HG02981 (cell line): Measurements from ENCODE around the gene ELMO1.

Experiments
- ATAC-seq: cut with Tn5 transposase; IDR thresholded peaks from one replicate; pipeline ENCODE4 v1.9.1; 2021; ENCODE audit warnings: mild to moderate bottlenecking, moderate library complexity; ENCODE audit not compliant: unreplicated experiment

ELMO1 gene

DNA sequence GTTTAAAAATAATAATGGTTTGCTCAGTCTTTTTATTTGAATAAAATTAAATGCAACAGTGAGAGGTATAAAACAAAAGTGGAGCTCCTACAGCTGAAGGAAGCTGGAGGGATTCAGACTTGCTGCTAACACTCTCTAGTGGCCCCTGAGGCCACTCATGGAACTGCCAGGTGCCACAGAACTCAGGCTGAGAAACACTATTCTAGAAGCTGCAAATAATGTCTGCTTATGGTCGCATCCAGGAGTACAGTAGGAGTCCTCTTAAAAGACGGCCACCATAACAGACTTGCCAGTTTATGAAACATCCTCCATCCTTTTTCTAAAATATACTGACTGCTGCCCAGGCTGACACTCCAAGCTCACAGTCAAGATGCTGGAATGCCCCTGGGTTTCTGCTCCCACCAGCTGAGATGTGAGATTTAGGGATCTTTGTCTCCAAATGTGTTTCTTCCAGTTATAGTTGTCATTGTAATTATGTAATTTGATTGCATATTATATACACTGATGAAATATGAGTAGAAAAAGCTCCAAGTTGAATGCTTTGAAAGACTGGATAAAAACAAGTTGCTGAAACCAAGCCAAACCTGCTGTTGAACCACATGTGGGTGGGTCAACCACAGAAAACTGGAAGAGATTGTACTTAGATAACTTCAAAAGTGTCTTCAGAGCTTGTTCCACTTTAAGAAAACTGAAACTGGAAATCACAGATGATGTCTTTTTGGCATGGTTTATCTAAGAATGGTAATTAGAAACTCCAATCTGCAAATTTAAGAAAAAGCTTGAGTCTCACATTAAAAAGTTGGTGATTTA lies 510.7 kb downstream of the ELMO1 start:
- ATAC-seq: no peak

DNA sequence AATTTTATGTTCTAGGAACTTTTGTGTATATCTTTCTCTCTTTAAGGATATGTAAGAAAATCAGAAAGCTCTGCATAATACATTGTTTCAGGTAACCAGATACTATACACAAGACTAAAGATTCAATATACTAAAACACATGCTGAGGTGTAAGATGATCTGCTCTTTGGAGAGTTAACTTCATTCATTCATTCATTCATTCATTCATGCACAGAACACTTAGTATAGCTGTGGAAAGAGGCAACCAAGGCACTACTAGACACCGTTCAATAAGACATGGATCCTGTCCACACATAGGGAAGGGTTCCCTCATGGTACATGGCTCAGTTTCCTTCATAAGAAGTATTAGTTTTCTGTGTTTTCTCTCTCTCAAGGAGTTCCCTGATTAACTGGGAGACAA lies 516.8 kb downstream of the ELMO1 start:
- no peak for ATAC-seq

GRCh38 chr7:36929791-36930190 lies 518.9 kb downstream of the ELMO1 start:
- ATAC-seq: no peak

DNA sequence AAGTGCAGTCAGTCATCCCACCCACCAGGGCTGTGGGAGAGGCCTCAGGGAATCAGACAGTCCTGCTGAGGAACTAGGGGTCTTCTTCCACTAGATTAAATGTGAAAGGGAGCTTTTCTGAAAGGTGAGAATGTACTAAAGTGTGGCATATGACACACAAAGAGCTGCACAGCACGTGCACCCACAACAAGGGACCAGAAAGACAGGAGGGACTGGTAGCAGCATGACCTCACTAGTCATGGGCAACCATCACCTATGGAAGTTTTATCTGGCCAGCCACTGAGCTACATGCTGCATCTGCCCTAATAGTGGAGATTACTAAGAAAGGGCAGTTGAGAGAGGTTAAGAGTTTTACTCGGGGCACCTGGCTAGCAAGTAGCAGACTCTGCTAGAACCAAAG lies 519.9 kb downstream of the ELMO1 start:
- no peak for ATAC-seq

DNA sequence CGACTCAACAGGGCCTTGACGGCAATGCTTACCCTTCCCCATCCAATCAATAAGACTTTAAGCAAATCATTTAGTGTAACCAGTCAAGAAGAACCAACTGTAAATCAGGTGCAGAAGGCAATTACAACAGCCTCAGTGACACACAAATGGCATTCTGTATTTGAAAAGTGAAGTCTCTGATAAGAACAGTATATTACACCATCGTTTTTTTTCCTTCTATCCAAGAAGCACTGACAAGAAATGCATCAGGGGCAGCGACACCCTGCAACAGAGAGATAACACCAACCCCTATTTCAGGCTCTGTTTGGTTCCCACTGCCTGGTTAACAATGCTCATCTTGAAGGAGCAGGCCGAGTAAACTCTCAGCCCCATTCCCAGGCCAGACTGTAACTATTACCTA lies 520.4 kb downstream of the ELMO1 start:
- no peak for ATAC-seq

- no peak for ATAC-seq
Observed at GRCh38 chr7:36925691-36926090, 523.0 kb downstream of the ELMO1 start.

GRCh38 chr7:36925207-36925606 lies 523.5 kb downstream of the ELMO1 start:
- no peak for ATAC-seq

DNA sequence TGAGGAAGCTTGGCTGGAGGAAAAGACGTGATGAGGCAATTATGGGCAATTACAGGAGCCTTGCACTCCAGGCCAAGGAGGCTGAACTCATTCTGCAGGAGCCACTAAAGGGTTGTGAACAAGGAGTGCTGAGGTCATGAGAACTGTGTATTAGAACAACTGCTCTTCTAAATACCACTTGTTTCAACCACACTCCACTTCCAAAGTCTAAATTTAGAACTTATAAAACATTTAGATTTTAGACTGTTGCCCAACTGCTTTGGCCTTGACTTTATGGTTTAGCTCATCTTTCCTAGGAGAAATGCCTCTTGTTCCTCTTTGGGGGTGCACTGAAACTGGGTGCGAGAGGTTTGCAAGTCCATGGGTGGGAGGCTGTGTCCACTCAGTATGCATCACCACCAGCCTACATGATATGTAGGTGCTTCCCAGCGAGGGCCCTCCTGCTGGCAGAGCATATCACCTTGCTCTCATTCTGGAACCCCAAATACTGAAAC lies 524.7 kb downstream of the ELMO1 start:
- ATAC-seq: no peak

- no peak for ATAC-seq
Observed at GRCh38 chr7:36923185-36923584, 525.5 kb downstream of the ELMO1 start.

GRCh38 chr7:36920433-36920832 lies 528.2 kb downstream of the ELMO1 start:
- ATAC-seq: no peak

DNA sequence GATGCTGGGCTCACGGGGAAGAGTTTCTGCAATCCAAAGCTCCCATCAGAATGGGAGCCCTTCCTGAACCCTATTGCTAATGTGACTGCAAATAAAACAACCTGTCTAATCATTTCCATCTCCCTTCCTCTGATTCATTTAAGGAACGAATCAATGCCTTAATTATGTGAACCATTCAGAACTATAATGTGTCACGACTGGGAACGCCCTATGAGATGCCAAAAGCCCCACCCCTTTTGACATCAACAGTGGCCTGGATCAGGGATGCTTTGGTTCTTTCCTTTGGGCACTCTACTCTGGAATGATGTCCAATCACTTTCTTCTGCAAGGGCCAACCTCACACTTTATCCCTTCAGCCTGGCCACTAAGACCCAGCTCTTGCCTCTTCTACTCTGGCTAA lies 528.9 kb downstream of the ELMO1 start:
- no peak for ATAC-seq

DNA sequence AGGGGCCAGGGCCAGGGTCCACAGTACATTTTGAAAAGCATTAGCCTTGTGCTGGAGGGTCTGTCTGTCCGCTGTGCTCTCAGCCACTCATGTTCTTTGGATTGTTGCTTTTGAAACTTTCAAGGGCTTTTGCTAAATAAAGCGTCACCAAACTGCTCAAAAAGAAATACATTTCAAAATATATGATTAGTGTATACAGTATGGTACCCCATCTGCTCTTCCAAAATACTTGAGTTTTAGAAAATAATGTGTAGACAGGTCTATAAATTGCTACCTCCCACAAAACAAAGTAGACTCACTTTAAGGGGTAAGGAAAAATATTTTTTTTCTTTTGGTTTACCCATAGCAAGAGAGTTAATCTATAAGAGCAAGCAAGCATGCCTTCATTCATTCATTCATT lies 530.1 kb downstream of the ELMO1 start:
- ATAC-seq: no peak

DNA sequence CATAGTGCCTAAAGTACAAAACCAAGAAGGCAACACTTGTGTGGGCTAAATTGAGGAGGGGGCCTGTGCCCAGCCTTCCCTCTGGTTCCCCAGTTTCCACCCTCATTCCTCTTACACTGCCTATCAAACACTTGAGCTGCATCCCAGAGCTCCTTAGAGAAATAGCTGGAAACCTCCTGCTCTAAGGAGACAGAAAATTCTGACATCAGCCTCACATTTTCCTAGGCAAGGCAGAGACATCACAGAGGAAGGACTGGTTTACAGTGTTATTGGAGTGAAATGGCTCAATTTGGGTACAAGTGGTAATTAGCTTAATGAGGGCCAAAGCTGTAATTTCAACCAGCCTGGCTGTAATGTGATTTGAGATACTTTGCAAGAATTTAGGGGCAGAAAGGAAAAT lies 532.0 kb downstream of the ELMO1 start:
- no peak for ATAC-seq

DNA sequence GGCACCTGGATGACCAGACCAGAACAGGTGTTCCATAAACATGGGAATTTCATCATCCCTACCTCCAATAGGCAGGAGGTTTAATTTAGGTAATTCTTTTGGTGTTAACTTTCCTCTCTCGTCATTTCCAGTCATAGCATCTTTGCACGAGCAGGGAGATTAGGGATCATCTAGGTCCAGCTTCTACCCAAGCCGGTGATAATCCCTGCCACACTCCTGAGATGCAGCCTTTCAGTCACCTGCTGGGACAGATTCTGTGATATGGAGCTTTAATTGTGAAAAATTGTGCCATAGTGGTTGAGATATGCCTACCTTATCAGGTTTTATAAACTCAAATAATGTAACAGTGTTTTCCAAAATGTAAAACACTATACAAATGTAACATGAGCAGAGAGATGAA lies 532.5 kb downstream of the ELMO1 start:
- ATAC-seq: no peak

DNA sequence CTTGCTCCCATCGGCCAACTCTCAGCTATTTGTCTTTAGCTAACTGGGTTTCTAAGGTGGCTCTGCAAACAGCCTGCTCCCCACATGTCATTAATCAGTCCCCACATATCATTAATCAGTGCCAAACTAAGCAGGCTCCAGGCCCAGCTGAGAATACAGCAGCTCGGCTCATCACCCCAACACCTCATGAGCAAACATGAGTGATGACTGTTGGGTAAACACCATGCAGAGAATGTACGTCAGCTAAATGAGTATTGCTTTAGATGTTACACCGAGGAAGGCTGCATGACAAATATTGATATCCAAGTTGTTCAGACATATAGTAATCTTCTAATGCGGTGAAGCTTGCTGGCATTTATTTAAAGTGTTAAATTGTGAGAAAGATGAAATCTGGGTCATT lies 536.9 kb downstream of the ELMO1 start:
- no peak for ATAC-seq

- ATAC-seq: no peak
Observed at GRCh38 chr7:36910859-36911258, 537.8 kb downstream of the ELMO1 start.

DNA sequence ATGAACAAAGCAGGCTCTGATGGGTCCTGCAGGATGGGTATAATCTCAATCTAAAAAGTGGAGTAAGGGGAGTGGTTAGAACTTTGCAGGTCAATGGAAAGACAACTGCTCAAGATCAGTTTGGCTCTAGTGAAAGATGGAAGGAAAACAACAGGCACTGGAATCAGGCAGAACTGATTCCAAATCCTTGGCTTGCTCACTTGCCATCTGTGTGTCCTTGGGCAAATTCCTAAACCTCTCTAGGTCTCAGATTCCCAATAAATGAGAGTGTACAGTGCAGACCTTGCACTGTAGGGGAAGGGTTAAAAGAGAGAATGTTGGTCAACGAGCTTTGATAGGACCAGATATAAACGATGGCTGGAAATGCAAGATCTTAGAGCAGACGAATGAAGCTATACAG lies 538.3 kb downstream of the ELMO1 start:
- no peak for ATAC-seq

- ATAC-seq: no peak
Observed at GRCh38 chr7:36906956-36907635, 541.6 kb downstream of the ELMO1 start.

- no peak for ATAC-seq
Observed at GRCh38 chr7:36906448-36906847, 542.2 kb downstream of the ELMO1 start.

DNA sequence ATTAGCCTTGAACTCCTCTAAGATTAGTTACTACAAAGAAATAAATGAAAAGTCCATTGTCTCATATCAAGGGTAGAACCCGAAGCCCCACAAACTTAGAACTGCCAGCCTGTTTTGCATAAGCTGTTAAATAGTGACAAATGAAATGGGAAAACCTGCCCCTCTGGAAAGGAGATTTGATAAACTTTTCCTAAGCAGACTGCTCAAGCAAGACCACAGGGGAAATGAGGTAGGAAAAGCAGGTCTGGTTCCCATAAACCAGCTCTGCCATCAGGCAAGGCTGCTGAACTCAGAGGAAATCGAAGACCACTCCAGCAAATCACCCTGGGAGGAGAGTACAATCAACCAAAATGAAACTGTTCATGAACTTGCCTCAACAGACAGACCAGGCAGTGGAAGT lies 542.8 kb downstream of the ELMO1 start:
- ATAC-seq: no peak

DNA sequence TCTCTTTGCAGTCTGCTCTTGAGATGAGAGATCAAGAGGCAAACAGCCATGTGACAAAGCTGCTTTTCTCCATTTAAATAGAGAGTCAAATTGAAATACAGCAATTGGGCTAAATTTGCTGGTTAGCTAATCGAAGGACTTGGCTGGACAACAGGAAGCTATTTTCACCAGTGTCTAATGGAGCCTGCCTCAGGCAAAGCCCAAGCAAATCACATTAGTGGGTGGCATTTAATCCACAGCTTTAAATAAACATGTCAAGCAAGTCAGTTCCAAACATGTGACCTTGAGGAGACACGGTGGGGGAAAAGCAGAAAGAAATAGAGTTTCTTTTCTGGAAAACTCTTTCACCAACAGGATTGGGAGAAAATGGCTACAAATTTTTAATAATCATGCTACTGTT lies 543.9 kb downstream of the ELMO1 start:
- no peak for ATAC-seq

GRCh38 chr7:36904101-36904500 lies 544.6 kb downstream of the ELMO1 start:
- ATAC-seq: no peak
